HG03432 (cell line): ENCODE measurements around the gene VRK3.
"Not testable (repeated sequence)": the region's sequence is repeated elsewhere in the genome, so short reads cannot be mapped to it uniquely, and the experiment has no call there.

Experiments
- ATAC-seq: cut with Tn5 transposase; IDR thresholded peaks from one replicate; pipeline ENCODE4 v1.9.1; 2021; ENCODE audit warnings: mild to moderate bottlenecking, moderate library complexity; ENCODE audit not compliant: unreplicated experiment

VRK3 gene

GRCh38 chr19:50025022-50025793, at the start of gene VRK3:
Gene VRK3 (minus strand): TSS chr19:50025372. CDS start chr19:50016162, 9,210 bp downstream.
- peak; percentile 74 for ATAC-seq

GRCh38 chr19:50068382-50068781, 43.2 kb upstream of the VRK3 start:
- not testable (repeated sequence) for ATAC-seq

GRCh38 chr19:50067575-50067974, 42.4 kb upstream of the VRK3 start:
- ATAC-seq, result no peak

GRCh38 chr19:50065938-50066337, 40.8 kb upstream of the VRK3 start:
- ATAC-seq, result no peak

- ATAC-seq, result no peak
These were observed 36.5 kb upstream of the VRK3 start for GRCh38 chr19:50061650-50062049.

GRCh38 chr19:50060107-50060506, 34.9 kb upstream of the VRK3 start:
- ATAC-seq, result no peak

- ATAC-seq, result no peak
These were observed 33.9 kb upstream of the VRK3 start for GRCh38 chr19:50059045-50059444.

GRCh38 chr19:50058425-50058824, 33.3 kb upstream of the VRK3 start:
- no peak for ATAC-seq

GRCh38 chr19:50053119-50053518, 27.9 kb upstream of the VRK3 start:
- no peak for ATAC-seq

- no peak for ATAC-seq
These were observed 26.8 kb upstream of the VRK3 start for GRCh38 chr19:50051964-50052363.

GRCh38 chr19:50051228-50051895, 26.2 kb upstream of the VRK3 start:
- ATAC-seq, result not testable (repeated sequence)

GRCh38 chr19:50050406-50051227, 25.4 kb upstream of the VRK3 start:
- ATAC-seq, result no peak

GRCh38 chr19:50047671-50048070, 22.5 kb upstream of the VRK3 start:
- no peak for ATAC-seq

GRCh38 chr19:50046649-50047503, 21.7 kb upstream of the VRK3 start:
- no peak for ATAC-seq

GRCh38 chr19:50044922-50045321, 19.8 kb upstream of the VRK3 start:
- ATAC-seq, result no peak

GRCh38 chr19:50043967-50044366, 18.8 kb upstream of the VRK3 start:
- no peak for ATAC-seq

- no peak for ATAC-seq
These were observed 17.3 kb upstream of the VRK3 start for GRCh38 chr19:50042363-50043024.

- ATAC-seq, result no peak
These were observed 15.8 kb upstream of the VRK3 start for GRCh38 chr19:50040967-50041366.

GRCh38 chr19:50039968-50040367, 14.8 kb upstream of the VRK3 start:
- ATAC-seq, result no peak

- ATAC-seq, result no peak
These were observed 11.7 kb upstream of the VRK3 start for GRCh38 chr19:50036908-50037307.
